NCI-H446 treated with DMSO at 0.1 percent for 48 hours (cell line): ENCODE results near the gene AMOTL2.

Source experiments
- DNase-seq: peaks from one replicate; lab custom pipeline; 2025; lab: John Stamatoyannopoulos, UW

AMOTL2 gene

DNA sequence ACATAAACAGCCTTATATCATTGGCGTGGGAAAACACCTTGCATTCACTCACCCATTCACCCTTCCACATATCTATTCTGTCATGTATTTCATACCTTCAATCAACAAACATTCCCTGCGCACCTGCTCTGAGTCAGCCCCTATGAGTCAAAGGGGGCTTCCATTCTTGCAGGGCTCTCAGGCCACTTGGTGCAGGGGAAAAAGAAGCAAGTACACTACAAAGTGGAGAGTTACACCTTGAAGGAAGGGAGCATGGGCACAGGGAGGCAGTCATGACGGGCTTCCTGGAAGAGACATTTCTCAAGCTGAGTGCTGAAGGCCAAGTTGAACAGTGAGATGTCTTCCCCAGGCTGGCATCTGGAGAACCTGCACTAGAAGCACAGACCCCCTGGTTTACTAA lies 4.6 kb upstream of the AMOTL2 start:
- no peak for DNase-seq

DNA sequence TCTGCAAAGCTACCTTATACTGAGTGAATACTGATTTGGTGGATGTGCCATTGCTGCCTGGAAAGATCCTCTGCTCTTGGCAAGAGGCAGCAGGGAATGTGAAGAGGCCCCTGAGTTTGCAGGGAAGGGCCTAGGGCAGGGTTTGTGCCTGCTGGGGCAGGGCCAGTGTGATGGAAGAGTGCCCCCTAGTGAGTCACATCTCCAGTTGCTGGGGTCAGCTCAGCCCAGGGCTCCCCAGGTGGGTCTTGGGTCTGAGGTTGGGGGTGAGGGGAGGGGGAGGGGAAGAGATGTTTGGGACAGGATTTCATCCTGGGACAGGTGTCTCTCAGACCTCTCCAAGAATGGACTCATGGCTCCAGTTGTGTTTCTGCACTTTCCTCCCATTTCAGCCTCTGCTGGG lies 4.1 kb upstream of the AMOTL2 start:
- DNase-seq: no peak

DNA sequence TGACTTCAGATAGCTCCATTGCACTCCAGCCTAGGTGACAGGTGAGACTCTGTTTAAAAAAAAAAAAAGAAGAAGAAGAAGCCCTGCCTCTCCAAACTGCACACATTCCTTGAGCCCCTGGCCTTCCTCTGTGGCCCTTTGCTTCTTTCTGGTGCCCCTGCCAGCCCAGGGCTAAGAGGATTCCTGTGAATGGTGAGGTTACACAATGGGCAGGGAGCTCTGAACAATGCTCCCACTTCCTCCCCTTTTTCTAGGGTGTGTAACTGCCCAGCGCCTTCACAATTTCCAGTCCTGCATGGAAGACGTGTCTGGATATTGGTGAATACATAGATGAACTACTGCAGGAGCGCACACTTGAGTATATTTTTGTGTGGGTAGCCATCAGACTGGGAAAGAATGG lies 3.6 kb upstream of the AMOTL2 start:
- DNase-seq: no peak

DNA sequence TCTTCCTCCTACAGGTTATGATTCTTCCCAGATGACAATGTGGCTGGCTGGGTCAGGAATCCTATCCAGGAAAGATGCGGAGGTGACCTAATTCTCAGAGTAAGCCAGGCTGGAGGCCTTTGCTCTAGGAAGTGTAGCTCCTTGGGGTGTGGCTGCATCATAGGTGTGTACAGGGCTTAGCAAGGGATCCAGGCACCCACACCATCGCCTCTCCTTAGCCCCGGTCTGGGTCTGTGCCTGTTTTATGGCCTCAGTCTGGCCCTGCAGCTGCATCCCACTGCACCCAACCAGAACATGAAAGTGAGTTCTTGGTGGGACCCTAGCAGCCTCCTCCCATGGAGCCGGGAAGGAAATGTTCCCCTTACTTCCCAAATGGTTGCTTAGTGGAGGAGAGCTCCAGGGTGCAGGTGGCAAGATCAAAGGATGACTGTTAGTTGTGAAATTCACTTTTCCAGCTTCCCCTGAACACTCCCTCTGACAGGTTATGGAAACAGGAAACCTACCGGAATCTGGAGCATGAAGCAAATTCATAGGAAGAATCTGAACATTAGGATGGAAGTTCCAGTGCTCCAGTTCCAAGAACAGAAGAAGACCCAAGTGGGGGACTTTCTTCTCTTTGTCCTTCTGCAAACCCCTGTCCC lies 2.7 kb upstream of the AMOTL2 start:
- DNase-seq: no peak

DNA sequence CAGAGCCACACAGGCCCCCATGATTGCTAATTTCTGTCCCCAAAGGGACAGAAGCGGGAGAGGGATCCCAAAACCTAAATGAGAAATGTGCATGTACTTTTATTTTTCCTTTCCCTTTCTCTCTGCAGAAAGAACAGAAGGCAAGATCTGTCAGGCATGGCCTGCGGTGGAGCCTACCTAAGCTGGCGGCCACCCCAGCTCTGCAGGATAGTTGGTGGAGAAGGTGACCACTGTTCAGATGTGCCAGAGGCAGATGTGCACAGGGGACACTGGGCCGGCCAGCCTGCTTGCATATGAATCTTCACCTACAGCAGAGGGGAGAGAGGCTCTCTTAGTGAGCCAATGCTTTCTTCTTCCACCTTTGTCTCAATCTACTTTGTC lies 2.1 kb upstream of the AMOTL2 start:
- DNase-seq: no peak

DNA sequence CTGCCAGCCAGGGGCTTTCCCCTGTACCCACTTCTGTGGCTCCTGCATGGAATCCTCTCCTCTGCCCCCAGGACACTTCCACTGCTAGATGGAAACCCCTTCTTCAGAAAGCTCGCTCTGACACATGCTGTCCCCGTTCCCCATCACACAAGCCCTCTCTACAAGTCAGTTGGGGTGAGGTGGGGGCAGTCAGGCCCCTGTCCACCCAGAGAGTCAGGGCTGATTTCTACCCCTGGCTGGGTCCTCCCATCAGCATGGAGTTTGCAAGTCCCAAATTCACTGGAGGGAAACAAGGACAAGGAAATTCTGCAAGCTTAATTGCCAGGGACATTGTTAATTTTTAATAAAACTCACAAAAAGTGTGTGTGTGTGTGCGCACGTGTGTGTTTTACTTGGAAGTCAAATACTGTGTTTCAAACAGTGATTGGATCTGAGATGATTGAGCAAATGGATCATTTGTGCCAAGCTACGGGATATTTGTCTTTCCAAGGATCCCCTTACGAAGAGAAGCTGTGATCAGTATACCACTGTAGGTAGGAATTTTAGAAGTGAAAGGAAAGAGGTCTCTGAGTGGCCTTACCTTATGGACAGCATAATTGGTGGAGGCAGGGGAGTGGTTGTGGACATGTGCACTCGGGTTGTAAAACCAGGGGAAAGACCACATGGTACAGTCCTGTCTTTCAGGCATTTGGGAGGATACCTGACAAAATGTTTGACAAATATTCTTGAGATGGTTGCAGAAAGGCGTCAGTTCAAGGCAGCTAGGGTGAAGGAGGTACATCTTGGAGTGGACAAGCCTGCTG lies 1.5 kb upstream of the AMOTL2 start:
- no peak for DNase-seq

DNA sequence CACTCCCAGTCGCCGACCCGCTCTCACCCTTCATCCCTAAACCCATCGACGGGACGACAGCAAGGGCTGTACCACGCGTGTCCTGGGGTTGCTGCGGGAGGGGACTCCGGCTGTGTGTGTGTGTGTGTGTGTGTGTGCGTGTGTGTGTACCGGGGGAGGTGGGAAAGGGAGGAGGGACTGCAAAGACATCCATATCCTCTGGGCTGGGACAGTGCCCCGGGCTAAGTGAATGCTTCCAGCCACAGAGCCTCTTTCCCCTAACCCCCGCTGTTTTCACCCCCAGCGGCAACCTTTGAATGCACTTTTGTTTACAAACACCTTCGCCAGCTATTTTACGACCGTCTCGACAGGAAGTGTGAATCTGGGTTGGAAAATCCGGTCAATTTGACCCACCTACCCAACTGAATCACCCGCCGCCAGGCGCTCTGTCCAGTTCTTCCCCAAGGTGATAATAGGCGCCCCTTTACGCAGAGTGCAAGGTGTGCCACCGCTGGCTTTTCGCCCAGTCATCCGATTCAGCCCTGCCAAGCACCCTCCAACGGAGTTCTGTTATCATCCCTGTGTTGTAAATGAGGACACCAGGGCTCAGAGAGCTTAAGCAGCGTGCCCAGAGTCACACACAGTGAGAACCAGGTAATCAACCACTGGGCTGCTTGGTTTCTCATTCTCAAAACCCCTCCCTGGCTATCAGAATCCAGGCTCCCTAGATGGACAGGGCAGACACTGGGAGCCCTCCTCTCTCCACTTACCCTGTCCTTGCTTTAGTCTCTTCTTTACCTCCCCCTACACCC lies 739 bp upstream of the AMOTL2 start:
- no peak for DNase-seq

DNA sequence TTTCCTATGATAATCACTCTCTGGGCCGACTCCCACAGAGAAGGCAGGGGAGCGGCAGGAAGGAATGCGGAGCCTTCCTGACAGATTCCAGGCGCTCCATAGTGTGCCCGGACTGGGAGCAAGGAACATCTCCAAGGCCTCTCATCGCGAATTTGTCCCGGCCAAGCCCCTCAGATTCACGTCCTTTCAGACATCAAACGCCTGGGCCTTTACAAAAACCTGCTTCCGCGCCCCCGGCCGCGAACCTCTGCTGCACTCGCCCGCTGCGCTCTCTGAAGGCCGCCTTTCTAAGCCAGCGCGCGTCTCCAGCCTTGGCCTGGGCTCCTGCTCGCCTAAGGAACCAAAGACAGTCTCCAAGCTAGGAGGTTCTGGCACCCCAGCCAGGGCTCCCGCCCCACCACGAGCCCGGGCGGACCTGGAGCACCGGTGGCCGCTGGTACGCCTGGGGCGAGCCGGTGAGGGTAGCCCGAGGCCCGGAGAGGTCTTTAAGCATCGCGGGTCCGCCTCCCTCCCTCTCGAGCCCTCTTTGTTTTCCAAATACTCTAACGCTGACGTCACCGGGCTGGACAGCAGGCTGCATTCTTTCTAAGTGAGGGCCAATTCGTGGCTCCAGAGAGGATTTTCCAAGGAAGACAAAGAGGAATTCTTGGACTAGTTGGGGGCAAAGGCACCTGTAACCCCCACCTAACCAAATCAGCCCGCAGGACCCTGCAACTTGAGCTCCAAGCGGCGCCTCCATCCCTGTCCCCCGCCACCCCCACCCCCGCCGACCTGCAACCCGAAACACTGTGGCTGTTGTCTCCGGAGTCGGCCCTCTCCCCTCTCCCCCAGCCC lies 759 bp downstream of the AMOTL2 start:
- DNase-seq: peak; percentile 62

DNA sequence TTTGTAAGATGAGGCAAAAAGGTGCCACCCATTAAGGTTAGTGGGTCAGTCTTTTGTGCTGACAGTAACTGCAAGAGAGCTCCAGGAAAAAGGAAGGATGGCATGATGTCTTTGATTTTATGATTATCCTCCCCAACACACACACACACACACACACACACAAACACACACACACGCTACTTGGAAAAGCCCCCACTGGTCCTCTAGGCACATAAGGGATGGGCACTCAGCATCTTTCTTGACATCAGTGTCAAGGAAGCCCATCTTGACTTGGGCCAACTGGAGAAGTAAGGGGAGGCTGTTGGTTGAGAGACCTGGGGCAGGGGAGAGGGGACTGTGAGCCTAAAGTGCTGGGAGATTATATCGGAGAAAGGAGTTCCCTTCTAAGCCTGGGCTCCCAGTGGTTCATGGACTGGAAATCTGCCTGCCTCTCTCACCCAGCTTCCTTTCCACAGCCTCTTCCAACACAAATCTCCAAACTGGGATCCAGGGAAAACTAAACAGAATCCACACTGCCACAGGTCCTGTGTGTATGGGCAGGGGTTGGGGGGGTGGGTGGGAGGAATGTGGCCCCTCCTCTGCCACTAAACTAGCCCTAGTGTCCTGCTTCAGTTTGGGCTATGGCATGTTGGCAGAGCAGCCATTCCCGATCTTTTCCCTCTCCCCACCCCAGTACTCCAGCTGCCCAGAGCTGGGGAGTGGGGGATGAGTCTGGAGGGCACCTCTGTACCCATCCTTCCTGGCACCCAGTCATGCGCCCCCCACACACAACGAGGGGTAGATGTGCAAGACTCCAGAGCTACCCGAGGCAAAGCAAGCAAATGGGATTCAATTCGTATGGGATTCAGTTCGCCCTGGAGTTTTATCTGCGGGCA lies 1.6 kb downstream of the AMOTL2 start:
- DNase-seq: no peak

DNA sequence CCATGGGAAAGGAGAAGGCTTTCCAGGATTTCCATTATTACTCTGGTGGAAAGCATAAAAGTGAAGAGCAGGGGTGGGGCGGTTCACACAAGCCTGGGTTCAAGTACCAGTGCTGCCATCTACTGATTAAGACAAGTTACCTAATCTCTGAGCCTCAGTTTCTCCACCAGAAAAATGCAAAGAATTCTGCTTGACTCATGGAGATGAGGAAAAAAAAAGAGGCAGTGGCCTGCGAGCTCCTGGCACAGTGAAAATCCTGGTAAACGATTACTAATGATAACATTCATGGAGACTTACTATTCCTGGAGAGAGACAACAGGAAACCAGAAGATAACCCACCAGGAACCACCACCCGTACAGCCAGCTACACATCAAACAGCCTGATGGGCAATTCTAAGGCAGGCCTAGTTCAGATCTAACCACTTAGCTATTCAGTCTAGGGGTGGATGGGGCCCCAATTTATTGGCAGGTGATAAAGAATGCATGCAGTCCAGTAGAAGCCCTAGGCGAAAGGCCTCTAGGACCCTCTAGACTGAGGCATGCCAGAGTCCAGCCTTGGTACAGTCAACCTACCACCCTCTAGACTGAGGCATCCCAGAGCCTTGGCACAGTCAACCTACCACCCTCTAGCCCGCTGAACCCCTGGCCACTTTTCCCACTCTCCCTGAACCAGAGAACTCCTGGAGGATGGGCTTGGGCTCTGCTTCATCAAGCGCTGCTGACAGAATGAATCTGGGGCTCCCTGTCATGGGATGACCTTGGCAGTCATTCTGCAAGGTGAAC lies 2.5 kb downstream of the AMOTL2 start:
- no peak for DNase-seq

DNA sequence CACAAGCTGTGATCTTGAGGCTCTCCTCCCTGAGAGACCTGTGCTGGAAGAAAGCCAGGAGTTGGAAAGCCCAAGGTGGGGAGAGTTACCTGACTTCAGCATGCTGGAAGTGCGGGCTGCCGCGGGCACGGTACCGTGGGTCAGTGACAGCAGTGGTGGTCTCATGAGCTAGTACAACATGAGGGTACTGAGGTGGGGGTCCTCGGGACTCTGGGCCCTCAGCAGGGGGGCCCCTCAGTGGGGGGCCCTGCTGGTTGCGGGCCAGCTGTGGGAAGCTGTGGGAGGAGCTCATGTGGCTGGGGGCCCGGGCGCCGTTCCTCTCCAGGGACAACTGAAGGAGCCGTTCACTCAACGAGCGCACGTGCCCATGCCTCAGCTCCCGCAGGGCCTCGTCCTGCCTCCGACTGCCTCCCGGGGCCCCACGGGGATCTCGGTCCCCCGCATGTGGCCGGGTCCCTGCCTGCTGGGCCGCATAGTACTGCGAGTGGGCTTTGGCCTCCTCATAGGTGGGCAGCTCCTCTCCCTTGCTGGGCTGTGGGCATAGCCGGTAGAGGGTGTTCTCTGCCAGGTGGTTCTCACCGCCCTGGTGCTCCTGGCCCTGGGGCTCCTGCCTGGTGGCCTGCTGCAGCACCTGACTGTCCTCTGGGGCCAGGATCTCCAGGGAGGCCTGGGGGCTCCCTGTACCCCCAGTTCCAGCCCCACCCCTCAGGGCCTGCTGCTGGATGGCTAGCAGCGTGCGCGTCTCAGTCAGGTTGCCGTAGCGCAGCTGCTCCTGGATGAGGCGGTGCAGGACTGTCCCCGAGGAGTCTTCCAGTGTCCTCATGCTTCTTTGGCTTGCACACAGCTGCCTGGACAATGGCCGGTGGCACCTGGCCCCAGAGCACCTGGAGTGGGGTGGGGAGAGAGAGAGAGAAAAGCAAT lies 3.4 kb downstream of the AMOTL2 start:
- DNase-seq: no peak

DNA sequence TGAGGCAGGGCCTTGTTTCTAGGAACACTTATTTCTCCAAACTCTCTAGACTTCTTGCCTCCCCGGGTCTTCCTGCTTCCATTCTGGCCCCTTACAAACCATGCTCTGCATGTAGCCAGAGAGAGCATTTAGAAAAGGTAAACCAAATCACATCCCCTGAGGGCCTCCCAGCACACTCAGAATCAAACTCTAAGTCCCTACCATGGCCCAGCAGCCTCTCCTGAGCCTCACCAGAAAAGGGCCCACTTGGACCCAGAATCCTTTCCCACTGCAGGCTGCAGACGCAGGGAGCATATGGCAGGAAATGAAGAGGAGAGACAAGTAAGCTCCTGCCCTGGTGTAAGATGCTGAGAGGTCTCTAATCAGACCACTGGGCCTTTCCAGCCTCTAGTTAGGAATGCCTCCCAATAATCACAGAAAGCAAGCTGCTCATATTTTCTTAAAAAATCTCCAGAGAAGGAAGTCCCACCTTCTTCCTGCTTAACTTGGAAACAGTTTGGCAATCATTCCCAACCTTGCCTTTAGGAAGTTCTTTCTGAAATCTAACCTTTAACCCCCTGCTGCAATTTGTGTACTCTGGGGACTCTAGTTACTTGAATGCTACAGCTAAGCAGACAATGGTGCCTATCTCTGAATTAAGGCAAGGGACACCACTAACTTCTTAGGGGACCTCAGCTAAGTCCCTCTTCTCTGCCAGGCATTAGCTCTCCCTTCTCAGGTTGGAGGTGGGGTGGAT lies 4.2 kb downstream of the AMOTL2 start:
- no peak for DNase-seq

DNA sequence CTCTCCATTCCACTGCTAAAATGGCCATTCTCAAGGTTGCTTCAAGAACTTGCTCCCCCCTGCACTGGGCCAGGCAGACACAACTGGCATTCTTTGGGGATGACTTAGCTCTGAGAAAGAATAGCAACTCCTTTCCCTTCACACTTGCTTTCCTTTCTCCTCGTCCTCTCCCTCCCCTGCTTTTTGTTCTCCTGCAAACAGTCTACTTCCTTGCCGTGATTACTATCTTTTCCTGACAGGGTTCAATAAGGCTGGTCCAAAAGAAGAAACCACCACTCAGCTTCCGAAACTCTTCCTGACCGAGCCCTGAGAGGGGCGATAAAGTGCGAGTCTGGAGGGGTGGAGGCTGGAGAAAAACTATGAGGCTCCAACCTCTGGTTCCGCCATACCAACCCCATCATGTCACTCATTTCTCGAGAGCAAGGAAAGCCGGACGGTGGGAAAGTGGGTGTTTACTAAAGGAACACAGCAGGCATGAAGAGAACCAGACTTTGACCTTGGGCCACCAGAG lies 5.0 kb downstream of the AMOTL2 start:
- DNase-seq: no peak

DNA sequence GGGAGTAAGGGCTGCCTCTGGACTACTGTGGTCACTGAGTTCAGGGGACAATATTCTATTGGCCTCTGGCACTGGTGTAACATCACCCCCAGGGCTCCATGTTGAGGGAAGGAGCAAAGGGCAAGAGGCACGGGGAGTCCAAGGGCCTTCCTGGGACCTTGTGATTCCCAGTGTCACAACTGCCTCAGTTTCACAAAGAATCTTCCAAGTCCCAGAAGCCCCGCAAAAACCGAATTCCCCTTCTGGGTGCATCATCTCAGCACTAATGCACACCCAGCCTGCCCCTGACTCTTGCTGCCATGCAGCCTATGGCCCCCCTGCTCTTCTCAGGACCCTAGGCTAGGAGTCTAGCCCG lies 5.5 kb downstream of the AMOTL2 start:
- no peak for DNase-seq

DNA sequence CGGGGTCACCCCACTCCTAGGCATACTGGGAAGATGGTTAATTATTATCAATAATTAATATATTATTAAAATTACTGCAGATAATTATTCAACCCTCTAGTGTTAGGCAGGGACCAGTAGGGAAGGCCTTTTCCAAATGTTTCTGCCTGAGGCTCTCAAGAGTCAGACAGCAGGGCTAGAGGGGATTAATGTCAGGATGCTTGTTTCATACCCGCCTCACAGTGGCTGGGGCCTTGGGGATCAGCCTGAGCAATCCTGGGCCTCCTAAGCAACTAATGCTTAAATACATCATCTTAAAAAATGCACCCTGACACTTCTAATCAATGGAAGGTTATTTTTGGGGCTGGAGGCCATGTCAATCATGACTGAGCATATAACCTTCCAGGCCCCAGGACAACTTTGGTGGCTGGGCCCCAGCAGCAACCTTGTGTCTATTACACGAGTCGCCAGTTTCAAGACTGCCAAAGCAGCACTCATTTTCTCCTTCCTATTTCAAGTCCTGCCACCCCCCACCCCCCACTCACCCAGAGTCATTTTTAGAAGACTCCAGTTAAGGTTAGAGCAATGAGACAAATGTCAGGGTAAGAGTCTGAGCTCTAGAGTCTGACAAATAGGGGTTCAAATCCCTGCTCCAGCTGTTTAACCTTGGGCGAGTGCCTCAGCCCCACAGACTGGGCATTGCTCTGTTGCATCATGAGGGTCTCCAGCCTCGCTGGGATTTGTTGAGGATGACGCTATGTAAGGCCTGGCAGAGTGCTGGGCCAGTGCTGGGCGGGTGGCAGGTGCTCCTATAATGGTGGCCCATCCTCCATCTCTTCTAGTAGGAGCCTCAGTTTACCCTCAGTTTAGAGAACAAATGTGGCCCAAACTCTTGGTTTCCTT lies 6.1 kb downstream of the AMOTL2 start:
- no peak for DNase-seq

DNA sequence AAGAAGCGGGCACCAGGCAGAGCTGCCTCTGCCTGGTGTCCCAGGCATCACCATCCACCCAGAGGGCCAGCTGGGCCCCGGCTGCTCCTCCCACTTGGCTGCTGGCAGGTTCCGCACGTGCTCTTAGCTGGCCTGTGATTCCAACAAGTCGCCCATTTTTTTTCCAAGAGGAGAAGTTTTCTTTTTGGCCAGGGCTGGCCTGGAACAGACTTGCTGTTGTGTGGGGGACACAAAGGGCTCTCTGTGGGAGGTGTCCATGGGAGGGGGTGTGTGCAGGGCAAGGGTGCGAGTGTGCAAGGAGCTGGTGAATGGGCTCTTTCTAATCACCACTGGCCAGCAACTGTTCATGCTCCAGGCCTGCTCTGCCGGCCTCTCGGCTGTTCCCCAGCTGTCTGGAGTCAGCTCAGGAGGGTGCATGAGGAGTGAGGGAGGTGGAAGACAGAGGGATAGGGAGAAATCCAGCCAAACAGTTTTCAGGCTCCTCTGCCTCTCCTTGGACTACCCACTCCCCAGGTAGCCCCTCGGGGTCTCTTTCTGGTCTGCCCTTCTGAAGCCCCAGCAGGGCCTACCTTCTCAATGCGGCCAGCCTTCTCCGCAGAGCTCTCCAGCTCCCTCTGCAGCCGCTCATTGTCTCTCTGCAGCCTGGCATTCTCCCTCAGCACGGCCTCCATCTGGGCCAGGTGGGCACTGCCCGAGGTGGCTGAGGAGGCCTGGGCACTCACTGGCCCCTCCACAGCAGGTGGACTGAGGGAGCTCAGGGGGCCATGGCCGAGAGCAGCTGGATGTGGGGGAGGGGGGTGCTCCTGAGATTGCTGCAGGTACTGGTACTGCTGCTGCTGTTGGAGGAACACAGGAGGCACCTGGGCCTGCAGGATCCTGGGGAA lies 7.1 kb downstream of the AMOTL2 start:
- no peak for DNase-seq
